ENCODE results near the gene SIX1. TPM values are rescaled to one million over a fixed set of nuclear protein-coding genes. Genes with fewer than 3 reads are reported as not detected.
A peak's percentile ranks its signal among the peaks of the same experiment; 100 is the strongest.

SIX1 gene
- total and polyA plus RNA-seq, 2 experiments from 2014 or later = 0.35 to 0.71 TPM

- H3K36me3 ChIP-seq (ENCODE audit: insufficient read depth) = no peaks in the 10 kb centered on the region
- peak; percentile 78 for DNase-seq (ENCODE audit: low spot score)
- H4K20me1 ChIP-seq (replicated peaks; ENCODE audit: insufficient read depth) = peaks cover 13% of the 10 kb centered on the region
- peaks cover 75% of the 10 kb centered on the region for H3K4me1 ChIP-seq (ENCODE audit: insufficient read depth)
- H2AFZ ChIP-seq = no peak overlapping the region
- peak overlapping the region; percentile 65; the same call in 2 of the 3 replicates for H3K4me3 Mint-ChIP-seq
- TF ChIP-seq EZH2phosphoT487 (IDR thresholded peaks at IDR 0.05; ENCODE audit: unreplicated experiment) (peak; percentile 46), CTCF (conservative IDR thresholded peaks at IDR 0.05; ENCODE audit: low read depth in 2 of 2) (no peak), EZH2 (IDR thresholded peaks at IDR 0.05; ENCODE audit: low read depth, unreplicated experiment) (no peak), STAT1 (IDR thresholded peaks at IDR 0.05; ENCODE audit: unreplicated experiment) (no peak), JUNB (IDR thresholded peaks at IDR 0.05; ENCODE audit: unreplicated experiment) (no peak)
- TF ChIP-seq, protein P1, sequence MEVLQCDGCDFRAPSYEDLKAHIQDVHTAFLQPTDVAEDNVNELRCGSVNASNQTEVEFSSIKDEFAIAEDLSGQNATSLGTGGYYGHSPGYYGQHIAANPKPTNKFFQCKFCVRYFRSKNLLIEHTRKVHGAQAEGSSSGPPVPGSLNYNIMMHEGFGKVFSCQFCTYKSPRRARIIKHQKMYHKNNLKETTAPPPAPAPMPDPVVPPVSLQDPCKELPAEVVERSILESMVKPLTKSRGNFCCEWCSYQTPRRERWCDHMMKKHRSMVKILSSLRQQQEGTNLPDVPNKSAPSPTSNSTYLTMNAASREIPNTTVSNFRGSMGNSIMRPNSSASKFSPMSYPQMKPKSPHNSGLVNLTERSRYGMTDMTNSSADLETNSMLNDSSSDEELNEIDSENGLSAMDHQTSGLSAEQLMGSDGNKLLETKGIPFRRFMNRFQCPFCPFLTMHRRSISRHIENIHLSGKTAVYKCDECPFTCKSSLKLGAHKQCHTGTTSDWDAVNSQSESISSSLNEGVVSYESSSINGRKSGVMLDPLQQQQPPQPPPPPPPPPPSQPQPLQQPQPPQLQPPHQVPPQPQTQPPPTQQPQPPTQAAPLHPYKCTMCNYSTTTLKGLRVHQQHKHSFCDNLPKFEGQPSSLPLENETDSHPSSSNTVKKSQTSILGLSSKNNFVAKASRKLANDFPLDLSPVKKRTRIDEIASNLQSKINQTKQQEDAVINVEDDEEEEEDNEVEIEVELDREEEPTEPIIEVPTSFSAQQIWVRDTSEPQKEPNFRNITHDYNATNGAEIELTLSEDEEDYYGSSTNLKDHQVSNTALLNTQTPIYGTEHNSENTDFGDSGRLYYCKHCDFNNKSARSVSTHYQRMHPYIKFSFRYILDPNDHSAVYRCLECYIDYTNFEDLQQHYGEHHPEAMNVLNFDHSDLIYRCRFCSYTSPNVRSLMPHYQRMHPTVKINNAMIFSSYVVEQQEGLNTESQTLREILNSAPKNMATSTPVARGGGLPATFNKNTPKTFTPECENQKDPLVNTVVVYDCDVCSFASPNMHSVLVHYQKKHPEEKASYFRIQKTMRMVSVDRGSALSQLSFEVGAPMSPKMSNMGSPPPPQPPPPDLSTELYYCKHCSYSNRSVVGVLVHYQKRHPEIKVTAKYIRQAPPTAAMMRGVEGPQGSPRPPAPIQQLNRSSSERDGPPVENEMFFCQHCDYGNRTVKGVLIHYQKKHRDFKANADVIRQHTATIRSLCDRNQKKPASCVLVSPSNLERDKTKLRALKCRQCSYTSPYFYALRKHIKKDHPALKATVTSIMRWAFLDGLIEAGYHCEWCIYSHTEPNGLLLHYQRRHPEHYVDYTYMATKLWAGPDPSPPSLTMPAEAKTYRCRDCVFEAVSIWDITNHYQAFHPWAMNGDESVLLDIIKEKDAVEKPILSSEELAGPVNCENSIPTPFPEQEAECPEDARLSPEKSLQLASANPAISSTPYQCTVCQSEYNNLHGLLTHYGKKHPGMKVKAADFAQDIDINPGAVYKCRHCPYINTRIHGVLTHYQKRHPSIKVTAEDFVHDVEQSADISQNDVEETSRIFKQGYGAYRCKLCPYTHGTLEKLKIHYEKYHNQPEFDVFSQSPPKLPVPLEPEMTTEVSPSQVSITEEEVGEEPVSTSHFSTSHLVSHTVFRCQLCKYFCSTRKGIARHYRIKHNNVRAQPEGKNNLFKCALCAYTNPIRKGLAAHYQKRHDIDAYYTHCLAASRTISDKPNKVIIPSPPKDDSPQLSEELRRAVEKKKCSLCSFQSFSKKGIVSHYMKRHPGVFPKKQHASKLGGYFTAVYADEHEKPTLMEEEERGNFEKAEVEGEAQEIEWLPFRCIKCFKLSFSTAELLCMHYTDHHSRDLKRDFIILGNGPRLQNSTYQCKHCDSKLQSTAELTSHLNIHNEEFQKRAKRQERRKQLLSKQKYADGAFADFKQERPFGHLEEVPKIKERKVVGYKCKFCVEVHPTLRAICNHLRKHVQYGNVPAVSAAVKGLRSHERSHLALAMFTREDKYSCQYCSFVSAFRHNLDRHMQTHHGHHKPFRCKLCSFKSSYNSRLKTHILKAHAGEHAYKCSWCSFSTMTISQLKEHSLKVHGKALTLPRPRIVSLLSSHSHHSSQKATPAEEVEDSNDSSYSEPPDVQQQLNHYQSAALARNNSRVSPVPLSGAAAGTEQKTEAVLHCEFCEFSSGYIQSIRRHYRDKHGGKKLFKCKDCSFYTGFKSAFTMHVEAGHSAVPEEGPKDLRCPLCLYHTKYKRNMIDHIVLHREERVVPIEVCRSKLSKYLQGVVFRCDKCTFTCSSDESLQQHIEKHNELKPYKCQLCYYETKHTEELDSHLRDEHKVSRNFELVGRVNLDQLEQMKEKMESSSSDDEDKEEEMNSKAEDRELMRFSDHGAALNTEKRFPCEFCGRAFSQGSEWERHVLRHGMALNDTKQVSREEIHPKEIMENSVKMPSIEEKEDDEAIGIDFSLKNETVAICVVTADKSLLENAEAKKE (CRISPR knock-in tag; IDR thresholded peaks at IDR 0.05) = no peak
- 0 out of 2 replicates have a peak, but pooled peaks cover 27% of the 10 kb centered on the region for H3F3A ChIP-seq (replicated peaks; ENCODE audit: low read depth)
- peak overlapping the region; percentile 80 for H3K4me2 ChIP-seq
- H3K36me3 Mint-ChIP-seq (ENCODE audit: low read depth) = no peaks in the 10 kb centered on the region; the same call in 2 of the 3 replicates
- H3K9me3 Mint-ChIP-seq = peaks cover 3% of the 10 kb centered on the region; the same call in 1 of the 3 replicates
- no peak overlapping the region for H3K27ac ChIP-seq (ENCODE audit: low read depth)
- H3K27me3 ChIP-seq (ENCODE audit: insufficient read depth) = peaks cover 100% of the 10 kb centered on the region
- H3K79me2 ChIP-seq (replicated peaks; ENCODE audit: insufficient read depth) = no peaks in the 10 kb centered on the region
- no peak for ATAC-seq
- H3K9me2 ChIP-seq (ENCODE audit: insufficient read depth) = no peaks in the 10 kb centered on the region
- peaks cover 99% of the 10 kb centered on the region for H3K27me3 Mint-ChIP-seq (ENCODE audit: insufficient read depth, low read depth, poor library complexity)
- H3K4me1 Mint-ChIP-seq = peaks cover 67% of the 10 kb centered on the region
- peak overlapping the region; percentile 64 for H3K4me3 ChIP-seq
- H3K27ac Mint-ChIP-seq = no peak overlapping the region
These were observed 3.0 kb downstream of the SIX1 start for GRCh38 chr14:60646226-60646818.
